GM20000 (cell line): ENCODE data around the gene KRTDAP.
"Not testable (repeated sequence)": the region's sequence is repeated elsewhere in the genome, so short reads cannot be mapped to it uniquely, and the experiment has no call there.

Experiments
- DNase-seq: peaks from one replicate; pipeline ENCODE4 v3.0.0; 2012; ENCODE audit warnings: low spot score
- CTCF ChIP-seq: IDR thresholded peaks from 2 replicates; pipeline ENCODE4 v1.5.1; 2012; ENCODE audit warnings: mild to moderate bottlenecking, control low read depth; ENCODE audit errors: extremely low read depth, missing control alignments

KRTDAP gene

DNA sequence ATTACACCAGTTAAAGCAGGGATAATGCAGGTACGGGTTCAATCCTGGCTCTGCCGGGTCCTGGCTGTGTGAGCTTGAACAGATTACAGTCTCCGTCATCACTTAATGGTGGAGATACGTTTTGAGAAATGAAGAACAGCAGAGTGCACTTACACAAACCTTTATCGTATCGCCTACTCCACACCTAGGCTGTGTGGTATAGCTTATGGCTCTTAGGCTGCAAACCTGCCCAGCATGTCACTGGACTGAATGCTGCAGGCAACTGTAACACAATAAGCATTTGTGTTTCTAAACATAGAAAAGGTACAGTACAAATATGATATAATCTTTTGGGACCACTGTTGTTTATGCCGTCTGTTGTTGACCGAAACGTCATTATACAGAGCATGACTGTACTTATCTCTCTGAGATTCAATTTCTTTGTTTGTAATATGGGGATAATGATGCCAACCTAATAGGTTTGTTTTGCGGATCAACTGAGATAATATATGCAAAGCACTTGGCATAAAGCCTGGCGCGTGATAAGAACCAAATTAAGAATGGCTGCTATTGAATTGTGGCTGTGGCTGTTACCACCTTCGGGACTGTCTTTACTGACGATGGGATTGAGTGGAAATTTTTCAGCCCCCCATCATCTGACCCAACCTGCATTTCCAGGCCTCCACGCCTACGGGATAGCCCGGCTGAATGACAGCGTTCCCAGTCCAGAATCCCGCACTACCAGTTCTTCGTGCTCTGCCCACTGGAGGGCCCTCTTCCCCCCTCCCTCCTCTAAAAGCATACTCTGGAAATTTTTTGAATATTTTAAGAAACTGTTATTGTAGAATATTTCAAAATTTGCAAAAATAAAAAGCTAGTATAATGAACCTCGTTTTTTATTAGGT lies 11.2 kb downstream of the KRTDAP start:
- DNase-seq = no peak
- TF ChIP-seq CTCF = no peak

- no peak for TF ChIP-seq CTCF
- DNase-seq = no peak
These were observed 14.1 kb downstream of the KRTDAP start for GRCh38 chr19:35476149-35476548.

DNA sequence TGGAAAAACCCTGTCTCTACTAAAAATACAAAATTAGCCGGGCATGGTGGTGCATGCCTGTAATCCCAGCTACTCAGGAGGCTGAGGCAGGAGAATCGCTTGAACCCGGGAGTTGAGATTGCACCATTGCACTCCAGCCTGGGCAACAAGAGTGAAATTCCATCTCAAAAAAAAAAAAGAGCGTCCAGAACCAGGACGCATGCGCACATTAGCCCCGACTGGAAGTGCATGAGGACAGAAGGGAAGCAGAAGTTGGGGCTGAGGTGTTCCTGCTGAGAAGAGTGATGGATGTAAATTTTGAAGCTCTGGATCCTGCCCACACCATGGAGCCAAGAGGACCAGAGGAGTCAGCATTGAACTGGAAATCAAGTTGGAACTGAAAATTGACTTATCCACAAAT lies 15.7 kb downstream of the KRTDAP start:
- not testable (repeated sequence) for DNase-seq

DNA sequence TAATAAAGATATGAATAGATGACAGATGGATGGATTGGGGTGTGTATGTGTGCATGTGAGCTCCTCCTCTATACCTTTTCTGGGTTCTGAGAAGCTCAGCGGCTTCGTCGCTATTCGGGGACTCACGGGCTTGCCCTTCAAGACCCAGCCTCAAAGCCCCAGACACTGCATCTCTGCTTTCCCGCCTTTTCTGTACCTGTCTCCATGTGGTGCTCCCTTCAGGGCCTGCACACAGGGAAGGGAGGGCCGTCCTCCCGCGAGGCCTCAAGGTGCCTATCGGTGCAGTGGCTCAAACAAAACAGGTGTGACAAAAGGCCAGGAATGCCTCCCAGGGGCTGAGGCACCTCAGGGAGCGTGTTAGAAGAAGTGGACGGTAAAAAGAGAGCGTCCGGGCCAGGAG lies 16.2 kb downstream of the KRTDAP start:
- DNase-seq = no peak
- TF ChIP-seq CTCF = no peak

- no peak for DNase-seq
These were observed 18.3 kb downstream of the KRTDAP start for GRCh38 chr19:35471946-35472345.

DNA sequence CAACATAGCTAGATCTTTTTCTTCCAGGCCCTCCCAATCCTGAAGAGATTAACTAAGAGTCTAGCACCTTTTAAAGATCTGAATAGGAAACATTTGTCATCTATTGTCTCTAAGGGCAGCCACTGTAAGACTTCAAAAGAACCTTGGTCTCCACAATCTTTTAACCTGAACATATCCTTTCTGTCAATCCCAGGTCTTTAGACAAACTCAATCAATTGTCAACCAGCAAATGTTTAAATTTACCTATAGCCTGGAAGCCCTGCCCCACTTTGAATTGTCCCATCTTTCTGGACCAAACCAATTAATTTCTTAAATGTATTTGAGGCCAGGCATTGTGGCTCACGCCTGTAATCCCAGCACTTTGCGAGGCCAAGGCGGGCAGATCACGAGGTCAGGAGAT lies 19.2 kb downstream of the KRTDAP start:
- DNase-seq = not testable (repeated sequence)

More at GRCh38 chr19:35471946-35472345, 18.3 kb downstream of the KRTDAP start:
- no peak for TF ChIP-seq CTCF

GRCh38 chr19:35470128-35470527 lies 20.1 kb downstream of the KRTDAP start:
- TF ChIP-seq CTCF = no peak
- no peak for DNase-seq

DNA sequence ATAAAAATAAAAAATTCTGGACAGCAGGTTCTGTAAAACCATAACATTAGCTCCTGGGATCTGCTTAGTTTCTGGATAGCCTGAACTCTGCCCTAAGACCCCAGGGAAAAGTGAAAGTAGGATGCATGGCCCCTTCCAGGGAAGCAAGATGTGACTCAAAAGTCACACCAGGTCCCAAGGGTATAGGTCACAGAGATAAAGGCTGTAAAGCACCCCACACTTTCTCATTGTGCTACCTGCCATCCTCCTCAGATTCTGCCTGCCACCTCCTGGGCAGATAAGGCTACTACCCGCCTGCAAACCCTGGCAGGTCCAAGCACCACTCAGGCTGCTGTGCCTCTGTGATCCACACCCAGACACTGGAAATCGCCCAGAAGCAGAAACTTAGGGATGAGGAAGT lies 21.6 kb downstream of the KRTDAP start:
- peak; percentile 77 for TF ChIP-seq CTCF
- DNase-seq = peak; percentile 74
